ENCODE data around the gene ARPP19.
A peak's percentile ranks its signal among the peaks of the same experiment; 100 is the strongest.
"Not testable (repeated sequence)": the region's sequence is repeated elsewhere in the genome, so short reads cannot be mapped to it uniquely, and the experiment has no call there.

Gene ARPP19

DNA sequence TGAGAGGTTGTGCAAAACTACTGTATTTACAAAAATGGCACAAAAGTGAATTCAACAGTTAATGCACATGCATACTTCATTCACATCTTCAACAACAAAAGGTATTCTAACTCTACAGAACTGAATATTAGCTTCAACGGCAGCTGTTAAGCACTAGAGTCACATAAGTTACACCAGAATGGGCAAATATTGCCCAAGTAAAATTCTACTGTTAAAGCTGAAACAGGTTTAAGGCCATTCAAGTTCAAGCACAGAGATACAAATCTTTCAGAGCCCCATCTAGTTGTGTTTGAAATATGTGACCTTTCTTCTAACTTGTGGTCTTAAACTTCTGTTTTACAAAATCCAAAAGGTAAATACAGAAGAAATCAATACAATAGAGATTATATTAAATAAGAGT lies 17.6 kb downstream of the ARPP19 start:
- not testable (repeated sequence) for DNase-seq (ENCODE audit: low spot score)

DNA sequence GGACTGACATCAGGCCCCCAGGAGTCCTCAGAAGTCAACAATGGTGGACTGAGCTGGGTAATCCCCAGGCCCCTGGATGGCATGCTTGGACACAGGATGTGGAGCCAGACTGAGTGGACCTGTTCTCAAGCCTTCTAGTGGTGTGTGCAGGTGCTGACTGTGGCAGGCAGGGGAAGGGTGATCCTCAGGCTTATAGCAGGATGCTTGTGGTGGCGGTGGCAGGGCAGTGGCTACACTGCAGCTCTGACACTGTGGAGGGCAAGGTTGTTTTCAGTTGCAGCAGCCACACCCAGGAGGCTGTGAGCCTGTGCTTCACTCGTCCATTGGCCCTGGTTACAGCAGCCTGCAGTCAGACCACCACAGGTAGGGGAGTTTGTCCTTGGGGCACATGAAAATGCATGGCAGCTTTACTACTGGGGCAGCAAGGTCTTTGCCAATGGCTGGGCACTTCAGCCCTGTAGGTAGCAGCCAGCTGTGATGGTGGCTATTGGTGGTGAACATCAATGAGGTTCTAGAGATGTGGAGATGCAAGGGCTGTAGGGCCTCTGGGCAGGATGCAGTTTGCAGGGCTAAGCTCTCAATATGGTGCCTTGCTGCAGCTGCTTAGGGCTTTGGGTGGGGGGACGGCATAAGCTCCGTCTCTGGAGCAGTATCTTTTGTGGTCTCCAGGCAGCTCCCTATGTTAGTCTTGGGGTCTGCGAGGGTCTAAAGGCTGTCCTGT lies 22.6 kb downstream of the ARPP19 start:
- DNase-seq (ENCODE audit: low spot score), result no peak

DNA sequence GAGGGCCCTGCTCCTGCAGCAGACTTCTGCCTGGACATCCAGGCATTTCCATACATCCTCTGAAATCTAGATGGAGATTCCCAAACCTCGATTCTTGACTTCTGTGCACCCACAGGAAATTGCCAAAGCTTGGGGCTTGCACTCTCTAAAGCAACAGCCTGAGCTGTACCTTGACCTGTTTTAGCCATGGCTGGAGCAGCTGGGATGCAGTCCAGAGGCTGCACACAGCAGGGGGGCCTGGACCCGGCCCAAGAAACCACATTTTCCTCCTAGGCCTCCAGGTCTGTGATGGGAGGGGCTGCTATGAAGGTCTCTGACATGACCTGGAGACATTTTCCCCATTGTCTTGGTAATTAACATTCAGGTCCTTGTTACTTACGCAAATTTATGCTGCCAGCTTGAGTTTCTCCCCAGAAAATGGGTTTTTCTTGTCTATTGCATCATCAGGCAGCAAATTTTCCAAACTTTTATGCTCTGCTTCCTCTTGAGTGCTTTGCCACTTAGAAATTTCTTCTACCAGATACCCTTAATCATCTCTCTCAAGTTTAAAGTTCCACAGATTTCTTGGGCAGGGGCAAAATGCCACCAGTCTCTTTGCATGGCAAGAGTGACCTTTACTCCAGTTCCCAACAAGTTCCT lies 28.3 kb downstream of the ARPP19 start:
- no peak for DNase-seq (ENCODE audit: low spot score)

DNA sequence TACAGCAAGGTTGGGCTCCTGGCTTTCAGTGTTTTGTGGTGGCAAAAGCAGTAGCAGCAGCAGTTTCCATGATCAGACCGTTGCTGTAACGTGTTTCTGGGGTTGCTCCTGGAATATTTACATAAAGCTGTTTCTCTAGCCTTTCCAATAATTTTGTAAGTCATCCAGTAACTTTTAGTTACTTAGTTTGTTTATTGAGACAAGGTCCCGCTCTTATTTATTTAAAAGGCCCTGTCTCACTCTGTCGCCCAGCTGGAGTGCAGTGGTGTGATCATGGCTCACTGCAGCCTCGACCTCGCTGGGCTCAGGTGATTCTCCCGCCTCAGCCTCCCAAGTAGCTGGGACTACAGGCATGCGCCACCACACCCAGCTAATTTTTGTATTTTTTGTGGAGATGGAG lies 31.4 kb downstream of the ARPP19 start:
- no peak for DNase-seq (ENCODE audit: low spot score)

DNA sequence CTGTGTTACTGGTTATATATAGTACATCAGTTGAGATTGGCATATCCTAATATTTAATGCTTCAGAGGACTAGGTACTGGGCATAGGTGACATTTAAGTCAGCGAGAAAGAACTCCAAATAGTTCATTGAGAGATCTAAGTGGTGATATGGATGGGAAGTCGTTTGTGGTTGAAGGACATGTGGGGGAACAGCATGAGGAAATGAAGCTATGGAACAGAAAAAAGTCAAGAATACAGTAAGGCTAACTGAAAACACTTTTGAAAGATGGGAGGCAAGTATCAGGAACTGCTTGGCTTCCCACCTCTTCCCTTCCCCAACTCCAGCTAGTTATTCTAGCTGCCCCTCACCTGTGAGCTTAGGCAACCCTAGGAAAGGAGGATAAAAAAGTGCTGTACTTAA lies 36.4 kb downstream of the ARPP19 start:
- no peak for DNase-seq (ENCODE audit: low spot score)

DNA sequence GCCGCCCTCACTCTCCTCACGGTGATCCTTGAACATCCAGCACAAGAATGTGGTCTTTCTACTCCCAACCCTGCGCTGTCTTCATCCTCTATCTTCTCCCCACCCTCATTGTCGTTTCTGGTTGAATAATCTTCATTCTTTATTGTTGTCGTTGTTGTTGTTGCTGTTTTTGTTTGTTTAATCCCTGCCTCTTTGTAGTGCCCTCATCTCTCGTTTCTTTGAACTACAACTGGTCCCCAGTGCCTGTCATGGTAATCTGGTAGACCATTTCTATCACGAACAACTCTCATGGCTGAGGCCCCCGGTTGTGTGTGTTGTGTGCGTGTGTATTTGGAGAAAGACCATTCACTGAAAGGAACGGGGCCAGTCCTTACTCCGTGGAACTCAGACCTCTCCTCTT lies 38.9 kb downstream of the ARPP19 start:
- DNase-seq (ENCODE audit: low spot score), result no peak

DNA sequence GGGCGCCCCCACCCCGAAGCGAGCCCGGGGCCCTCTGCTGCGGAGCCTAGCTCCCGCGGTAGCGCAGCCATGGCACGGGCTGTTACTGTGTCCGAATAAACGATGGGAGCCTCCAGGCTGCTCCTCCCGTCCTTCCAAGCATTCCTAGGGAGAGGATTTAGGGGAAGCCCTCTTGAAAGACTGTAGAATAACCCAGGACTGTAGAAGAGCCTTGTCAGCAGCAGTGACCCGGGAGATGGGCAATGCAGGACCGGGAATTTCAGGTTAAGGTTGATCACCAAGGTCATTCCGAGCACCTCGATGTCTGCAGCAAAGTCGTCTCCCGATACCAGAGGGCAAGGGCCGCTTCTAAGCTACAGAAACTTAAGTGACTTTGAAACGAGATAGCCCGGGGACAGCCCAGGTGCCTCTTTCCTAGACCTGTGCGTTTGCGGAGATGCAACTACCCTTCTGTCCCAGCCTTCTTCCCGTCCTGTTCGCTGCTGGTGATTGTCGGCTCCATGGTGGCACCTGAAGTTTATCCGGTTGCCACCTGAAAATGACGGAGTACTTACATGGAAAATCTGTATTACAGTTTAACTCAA lies 39.4 kb downstream of the ARPP19 start:
- peak; percentile 10 for DNase-seq (ENCODE audit: low spot score)

DNA sequence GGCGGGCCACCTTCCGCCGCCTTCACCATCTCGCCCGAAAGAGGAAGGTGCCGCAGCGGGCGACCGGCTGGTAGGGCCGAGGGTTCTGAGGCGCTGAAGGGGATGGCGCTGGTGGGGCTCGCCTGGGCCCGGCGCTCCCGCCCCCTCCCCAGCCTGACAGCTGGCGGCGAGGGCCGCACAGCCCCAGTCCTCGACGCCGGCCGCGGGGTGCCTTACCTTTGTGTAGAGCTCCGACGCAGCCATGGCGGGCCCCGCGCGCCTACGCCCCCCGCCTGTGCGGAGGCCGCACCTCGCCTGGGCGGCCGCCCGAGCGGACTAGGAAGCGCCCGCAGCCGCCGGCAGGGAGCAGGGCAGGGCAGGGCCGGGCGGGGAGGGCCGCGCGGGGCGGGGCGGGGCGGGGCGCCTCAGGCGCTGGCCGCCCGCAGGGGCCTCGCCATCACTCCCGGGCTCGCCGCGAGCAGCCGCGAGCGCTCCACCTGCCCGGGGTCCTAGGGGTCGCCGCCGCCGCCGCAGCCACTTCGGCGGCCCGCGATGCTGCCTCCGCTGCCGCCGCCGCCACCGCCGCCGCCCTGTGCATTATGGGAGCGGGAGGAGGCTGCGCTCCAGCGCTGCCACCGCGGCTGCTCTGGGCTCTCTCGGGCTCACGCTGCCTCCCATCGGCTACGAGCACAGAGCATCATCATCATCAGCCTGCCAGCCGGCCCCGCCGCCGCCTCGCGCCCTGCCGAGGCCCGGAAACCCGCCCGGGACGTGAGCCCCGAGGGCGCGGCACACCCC lies 40.1 kb downstream of the ARPP19 start, which contains the start of gene MYO5A:
TSS of gene MYO5A (minus strand) at position 317 of the 777 bp plus-strand sequence. CDS start at position 243, 74 bp downstream.
- peak; percentile 83 for DNase-seq (ENCODE audit: low spot score)

DNA sequence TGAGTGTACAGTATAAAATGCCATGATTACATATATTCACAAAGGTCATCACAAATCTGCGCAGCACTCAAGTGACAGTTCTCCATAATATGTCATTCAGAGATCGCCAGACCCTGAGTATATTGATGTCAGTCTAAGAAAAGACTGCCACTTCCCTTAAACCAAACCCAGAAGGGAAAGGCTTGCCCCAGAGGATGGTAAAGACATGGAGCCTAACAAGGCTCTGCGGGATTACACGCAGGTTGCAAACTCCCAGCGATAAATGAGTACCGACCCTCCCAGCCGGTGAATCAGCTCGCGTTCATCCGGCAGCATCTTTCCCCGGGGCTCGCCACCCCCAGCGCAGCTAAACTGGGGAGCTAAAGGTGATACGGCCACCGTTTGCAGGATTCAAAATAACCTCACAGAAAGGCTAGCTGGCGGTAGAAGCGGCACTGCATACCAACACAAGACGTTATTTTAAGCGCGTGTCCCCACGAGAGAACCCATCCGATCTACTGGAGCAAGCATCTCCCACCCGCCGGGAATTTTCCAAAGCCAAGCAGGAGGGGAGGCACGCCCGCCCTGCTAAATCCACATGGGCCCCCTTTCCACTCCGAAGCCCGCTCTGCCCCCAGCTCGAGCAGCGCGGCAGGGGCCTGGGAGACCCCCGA lies 40.8 kb downstream of the ARPP19 start:
- peak; percentile 46 for DNase-seq (ENCODE audit: low spot score)

DNA sequence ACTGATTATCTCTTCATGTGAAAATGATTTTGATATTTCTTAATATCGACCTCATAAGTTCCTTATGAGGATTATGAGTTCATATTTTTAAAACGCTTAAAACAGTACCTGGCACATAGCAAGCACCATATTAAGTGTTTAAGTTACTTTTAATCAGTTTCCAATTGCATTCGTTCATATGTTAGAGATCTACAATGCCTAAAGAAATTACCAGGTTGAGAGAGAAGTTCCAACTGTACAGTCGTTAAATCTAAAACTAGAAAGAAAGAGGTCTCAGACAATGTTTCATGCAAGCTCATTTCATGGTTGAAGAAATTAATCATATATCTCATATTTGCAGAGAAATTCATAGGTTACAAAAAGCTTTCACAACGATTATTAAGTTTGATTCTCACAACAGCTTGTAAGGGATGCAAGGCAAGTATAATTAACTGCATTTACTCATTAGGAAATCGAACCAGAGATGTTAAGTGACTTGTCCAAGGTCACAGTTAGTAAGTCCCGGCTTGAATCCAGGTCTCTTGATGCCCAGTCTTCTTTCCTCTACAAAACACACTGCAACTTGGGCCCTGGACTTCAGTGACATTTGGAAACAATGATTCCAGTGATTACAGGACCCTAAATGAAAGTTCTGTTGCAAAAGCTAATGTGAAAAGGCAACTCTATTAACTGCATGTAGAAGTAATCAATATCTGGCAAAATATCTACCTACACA lies 41.5 kb downstream of the ARPP19 start:
- no peak for DNase-seq (ENCODE audit: low spot score)

DNA sequence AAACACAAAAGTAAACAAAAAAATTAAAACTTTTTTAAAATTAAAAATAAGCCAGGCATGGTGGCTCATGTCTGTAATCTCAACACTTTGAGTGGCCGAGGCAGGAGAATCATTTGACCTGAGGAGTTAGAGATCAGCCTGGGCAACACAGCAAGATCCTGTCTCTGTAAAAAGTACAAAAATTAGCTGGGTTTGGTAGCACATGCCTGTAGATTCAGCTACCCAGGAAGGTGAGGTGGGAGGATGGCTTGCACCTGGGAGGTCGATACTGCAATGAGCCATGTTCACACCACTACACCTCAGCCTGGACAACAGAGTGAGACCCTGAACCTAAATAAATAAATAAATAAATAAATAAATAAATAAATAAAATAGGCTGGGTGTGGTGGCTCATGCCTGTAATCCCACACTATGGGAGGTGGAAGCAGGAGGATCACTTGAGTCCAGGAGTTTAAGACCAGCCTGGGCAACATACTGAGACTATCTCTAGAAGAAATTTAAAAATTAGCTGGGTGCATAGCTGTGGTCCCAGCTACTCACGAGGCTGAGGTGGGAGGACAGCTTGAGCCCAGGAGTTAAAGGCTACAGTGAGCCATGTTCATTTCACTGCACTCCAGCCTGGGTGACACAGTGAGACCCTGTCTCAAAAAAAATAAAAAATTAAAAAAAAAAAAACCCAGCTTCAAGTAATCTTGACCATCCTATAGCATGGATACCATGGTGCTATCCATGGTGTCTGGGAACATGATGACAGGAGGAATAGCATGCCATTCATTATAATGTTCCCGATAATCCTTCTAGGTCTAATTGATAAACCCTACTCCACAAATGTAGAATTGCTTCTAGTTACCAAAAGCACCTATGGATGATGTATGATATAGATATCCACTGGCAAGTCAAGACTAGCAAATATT lies 44.4 kb downstream of the ARPP19 start:
- no peak for DNase-seq (ENCODE audit: low spot score)

DNA sequence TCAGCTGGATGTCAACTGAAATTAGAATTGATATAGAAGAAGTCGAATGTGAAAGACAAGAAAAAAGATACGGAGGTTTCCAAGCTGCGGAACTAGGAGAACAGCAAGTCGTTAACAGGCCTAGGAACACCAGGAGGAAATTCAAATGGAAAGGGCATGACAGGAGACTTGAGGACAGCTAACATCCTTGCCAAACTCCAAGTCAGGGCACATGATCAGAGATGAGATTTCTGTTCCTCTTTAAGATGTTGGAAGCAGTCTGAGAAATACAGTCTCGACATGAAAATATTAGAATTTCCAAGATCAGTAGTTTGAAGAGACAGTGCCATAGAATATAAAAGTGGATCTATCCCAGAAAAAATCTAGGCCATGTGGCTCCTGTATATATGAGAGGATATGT lies 45.2 kb downstream of the ARPP19 start:
- DNase-seq (ENCODE audit: low spot score), result no peak

DNA sequence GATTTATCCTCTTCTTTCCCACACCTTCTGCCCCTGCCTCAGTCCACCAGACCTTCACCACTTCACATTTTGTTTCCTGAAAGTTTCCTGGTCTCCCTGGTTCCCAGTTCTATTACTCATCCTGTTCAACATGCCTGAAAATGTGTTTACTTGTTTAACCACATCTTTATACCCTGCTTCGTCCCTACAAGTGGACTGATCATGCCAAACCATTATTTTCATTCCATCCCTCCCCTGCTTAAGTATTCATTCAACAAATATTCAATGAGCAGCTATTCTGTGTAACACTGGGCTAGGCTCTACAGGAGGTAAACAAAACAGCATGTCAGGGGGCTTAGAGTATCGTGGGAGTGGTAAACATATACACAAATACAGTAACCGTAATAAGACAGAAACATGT lies 45.6 kb downstream of the ARPP19 start:
- DNase-seq (ENCODE audit: low spot score), result no peak

DNA sequence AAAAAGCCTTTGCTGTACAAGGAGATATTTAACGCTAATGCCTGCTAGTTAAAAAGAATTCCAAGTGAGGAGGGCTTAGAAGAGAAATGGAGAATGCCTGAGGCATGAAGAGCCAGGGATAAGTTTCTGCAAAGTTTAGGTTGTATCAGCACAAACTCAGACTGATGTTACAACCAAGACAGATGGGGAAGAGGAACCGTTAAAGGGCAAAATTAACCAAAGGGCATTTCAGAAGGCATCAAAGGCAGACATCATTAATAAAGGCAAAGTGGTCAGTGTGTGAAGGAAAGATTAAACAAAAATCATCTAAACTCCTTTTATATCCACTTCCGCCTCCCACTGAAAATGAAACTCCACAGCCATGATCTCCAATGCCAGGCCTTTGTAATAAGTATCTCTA lies 47.1 kb downstream of the ARPP19 start:
- no peak for DNase-seq (ENCODE audit: low spot score)

DNA sequence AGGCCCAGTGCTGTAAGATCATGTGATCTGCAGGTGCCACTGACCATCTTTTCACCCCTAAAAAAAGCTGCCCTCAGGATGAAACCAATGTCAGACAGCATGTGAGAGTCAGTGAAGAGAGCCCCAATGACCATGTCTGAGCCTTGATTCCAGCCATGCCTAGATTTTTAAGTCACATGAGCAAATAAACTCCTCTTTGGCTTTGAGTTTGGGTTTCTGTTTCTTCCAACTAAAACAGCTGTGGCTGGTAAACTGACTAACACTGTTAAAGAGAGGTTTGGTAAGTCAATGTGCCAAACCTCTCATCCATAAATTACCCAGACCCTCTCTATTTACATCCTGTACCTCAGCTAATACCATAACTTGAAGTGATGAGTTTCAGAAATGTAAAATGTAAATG lies 48.4 kb downstream of the ARPP19 start:
- no peak for DNase-seq (ENCODE audit: low spot score)

DNA sequence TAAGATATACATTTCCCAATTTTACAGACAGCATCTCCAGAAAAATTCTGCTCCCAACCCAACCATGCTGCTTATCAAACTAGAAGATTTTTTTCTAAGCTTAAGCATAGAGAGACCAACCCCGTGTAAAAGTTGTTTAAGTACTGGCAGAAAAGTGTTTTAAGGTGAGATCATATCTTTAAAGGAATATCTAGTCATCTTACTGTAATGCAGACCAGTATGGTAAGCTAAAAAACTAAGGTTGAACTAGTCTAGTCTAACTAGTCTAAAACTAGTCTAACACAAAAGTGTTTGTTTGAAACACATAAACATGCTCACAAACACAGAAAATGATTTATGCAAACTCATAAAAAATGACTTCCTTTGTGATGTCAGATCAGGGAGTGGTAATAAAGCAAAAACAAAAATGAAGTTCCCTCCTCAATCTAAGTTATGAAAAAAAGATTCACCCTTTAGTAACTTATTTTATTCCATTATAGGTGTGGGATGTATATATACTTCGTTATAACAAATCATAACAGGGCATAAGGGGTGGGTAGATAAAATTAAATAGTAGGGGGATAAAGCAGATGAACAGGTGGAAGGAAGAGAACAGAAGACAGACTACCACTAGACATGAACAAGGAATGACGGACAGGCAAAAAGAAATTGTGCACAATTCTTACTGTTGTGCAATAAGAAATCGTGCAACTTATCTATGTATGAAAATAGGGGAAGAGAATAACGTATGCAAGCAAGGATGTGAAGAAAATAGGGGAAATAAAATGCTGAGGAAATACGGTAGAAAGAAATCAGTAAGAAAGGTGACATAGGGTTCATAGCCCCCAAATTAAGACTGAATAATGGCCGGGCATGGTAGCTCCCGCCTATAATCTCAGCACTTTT lies 50.1 kb downstream of the ARPP19 start:
- DNase-seq (ENCODE audit: low spot score), result no peak

DNA sequence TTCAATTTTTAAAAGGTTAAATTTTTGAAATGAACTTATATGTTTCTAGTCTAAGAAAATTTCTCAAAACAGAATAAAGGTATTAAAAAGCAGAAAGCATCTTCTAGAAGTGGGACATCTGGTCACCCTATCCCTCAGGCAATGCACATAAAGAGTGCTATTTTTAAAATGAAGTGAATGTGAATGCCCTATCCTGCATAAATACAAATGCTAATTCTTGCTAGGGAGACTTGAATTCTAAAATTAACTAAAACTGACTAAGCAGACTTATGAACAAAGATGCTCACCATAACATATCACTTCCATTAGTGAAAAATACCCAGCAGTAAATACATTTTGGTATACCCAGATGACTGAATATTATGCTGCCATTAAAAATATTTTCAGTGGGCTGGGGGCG lies 51.8 kb downstream of the ARPP19 start:
- no peak for DNase-seq (ENCODE audit: low spot score)

DNA sequence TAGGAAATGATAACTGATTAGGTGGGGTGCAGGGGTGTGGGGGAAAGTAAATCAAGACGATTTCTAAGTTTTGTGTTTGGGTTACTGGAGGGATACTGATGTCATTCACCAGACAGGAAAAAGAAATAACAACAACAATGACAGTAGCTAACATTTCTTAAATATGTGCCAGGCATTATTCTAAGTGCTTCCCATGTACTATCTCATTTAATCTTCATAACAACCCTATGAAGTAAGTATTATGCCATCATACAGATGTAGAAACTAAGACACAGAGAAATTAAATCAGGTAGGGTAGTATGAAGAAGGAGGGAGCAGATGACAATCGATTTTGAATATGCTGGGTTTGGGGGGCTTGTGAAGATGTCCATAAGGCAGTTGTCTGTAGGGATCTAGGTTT lies 53.5 kb downstream of the ARPP19 start:
- DNase-seq (ENCODE audit: low spot score), result no peak

DNA sequence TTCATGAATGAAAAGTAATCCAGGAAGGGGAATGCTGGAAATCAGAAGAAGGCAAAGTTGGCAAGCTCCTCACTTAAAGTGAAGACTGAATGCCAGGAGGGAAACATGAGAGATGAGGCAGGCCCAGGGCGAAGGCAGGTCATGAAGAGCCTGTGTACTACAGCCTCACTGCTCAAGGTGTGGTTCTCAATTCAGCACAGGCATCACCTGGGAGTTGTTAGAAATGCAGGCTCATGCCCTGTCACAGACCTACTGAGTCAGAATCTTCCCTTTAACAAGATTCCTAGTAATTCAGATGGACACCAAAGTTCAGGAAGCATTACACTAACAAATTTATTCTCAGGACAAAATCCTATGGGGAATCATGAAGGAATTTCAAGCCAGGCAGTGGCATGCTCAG lies 54.3 kb downstream of the ARPP19 start:
- no peak for DNase-seq (ENCODE audit: low spot score)

Data from CD4-positive, alpha-beta T cell treated with Interleukin-15 for 4 hours (primary cell).